K562 (cell line): ENCODE results near the gene DHX38. TPM values are rescaled to one million over a fixed set of nuclear protein-coding genes. Genes with fewer than 3 reads are reported as not detected.

Experiments
- ATAC-seq: fragments of 200-7000 bp; cut with Tn5 transposase; 3 replicates; pipeline ENCODE4 v1.9.1; 2020; ENCODE audit warnings: moderate library complexity
- BruUV-seq: library from RNA; stranded (reverse); fragments of 400-500 nt; replicated peaks from 2 replicates; lab custom pipeline; 2021; lab: Mats Ljungman, UMichigan
- CTCF ChIA-PET: fragments of 300-600 bp; formaldehyde crosslinking; extraction: SDS; loops from one replicate; lab custom pipeline; 2021; ENCODE audit warnings: low intra/inter-chr PET ratio; lab: Yijun Ruan, JAX
- POLR2A ChIA-PET: fragments of 300-600, 350-650 bp; sonication (Branson Sonifier 250); formaldehyde crosslinking; extraction: SDS; loops from one replicate; lab custom pipeline; 2021; ENCODE audit warnings: antibody characterized with exemption, inconsistent platforms; lab: Yijun Ruan, JAX
- DNase-seq, 4 experiments: peaks; one replicate each; pipeline versions ENCODE4 v3.0.0 to v3.0.0-alpha.2; 2011 to 2018; ENCODE audit warnings: low spot score in 3 of 4, mixed read lengths in 3 of 4; ENCODE audit errors: extremely low read depth in 1 of 4
- FAIRE-seq: peaks from 2 replicates; lab custom pipeline; 2011; peaks lifted over from hg19 to GRCh38; lab: Jason Lieb, UNC
- H2AFZ ChIP-seq: 2 replicates; pipeline ENCODE4 v1.6.0; 2011; ENCODE audit warnings: low read depth, low read length, control low read depth, inconsistent platforms
- H3K27ac ChIP-seq: fragments of 200-600 bp; 3 replicates; pipeline ENCODE4 v1.8.0; 2011; ENCODE audit warnings: low read depth, mild to moderate bottlenecking, control low read depth, inconsistent platforms, low read length, moderate library complexity, mixed read lengths; ENCODE audit errors: extremely low read depth
- H3K27me3 ChIP-seq, 2 experiments: fragments of 300-600 bp in 1 of 2; 2 replicates in 1 of 2; 3 replicates in 1 of 2; pipeline versions ENCODE4 v1.6.0 to v1.8.0; 2011; ENCODE audit warnings: inconsistent platforms in 2 of 2, low read length in 2 of 2, mild to moderate bottlenecking in 1 of 2, mixed read lengths in 1 of 2, moderate library complexity in 1 of 2; ENCODE audit not compliant: control insufficient read depth in 2 of 2, insufficient read depth in 2 of 2
- H3K36me3 ChIP-seq: fragments of 300-600 bp; 3 replicates; pipeline ENCODE4 v1.8.0; 2011; ENCODE audit warnings: mild to moderate bottlenecking, low read length, inconsistent platforms; ENCODE audit not compliant: control insufficient read depth, insufficient read depth
- H3K4me1 ChIP-seq, 2 experiments: fragments of 200-600 bp in 1 of 2; replicated peaks in 1 of 2; 2 replicates in 1 of 2; 3 replicates in 1 of 2; pipeline versions ENCODE4 v1.5.1 to v1.8.0; 2011; ENCODE audit warnings: inconsistent platforms in 2 of 2, low read length in 2 of 2, mild to moderate bottlenecking in 1 of 2, mixed read lengths in 1 of 2, moderate library complexity in 1 of 2; ENCODE audit not compliant: control insufficient read depth in 2 of 2, insufficient read depth in 2 of 2
- H3K4me2 ChIP-seq: 2 replicates; pipeline ENCODE4 v1.6.1; 2011; ENCODE audit warnings: low read length, control low read depth, inconsistent platforms, mixed read lengths; ENCODE audit not compliant: insufficient read depth
- H3K4me3 ChIP-seq: fragments of 200-600 bp; sonication (generic), shearing (Covaris generic); 2 replicates; pipeline ENCODE4 v1.5.1; 2016; ENCODE audit warnings: control low read depth, inconsistent platforms
- H3K79me2 ChIP-seq: fragments of 200-600 bp; 3 replicates; pipeline ENCODE4 v1.8.0; 2011; ENCODE audit warnings: low read length, inconsistent platforms; ENCODE audit not compliant: control insufficient read depth, insufficient read depth
- H3K9ac ChIP-seq, 2 experiments: 2 replicates each; pipeline versions ENCODE4 v1.6.0 to v1.6.1; 2011; ENCODE audit warnings: low read depth in 2 of 2, low read length in 2 of 2, control low read depth in 1 of 2, inconsistent platforms in 1 of 2, mild to moderate bottlenecking in 1 of 2, mixed read lengths in 1 of 2; ENCODE audit not compliant: insufficient read depth in 1 of 2
- H3K9me1 ChIP-seq: one replicate; pipeline ENCODE4 v1.6.0; 2011; ENCODE audit warnings: inconsistent platforms, mild to moderate bottlenecking, low read length, moderate library complexity; ENCODE audit not compliant: control insufficient read depth, insufficient read depth
- H3K9me3 ChIP-seq: replicated peaks from 2 replicates; pipeline ENCODE4 v1.5.1; 2011; ENCODE audit warnings: low read depth, low read length, inconsistent platforms; ENCODE audit not compliant: control insufficient read depth, insufficient read depth
- H4K20me1 ChIP-seq: replicated peaks from 2 replicates; pipeline ENCODE4 v1.6.1; 2011; ENCODE audit warnings: low read length, inconsistent platforms, mixed read lengths; ENCODE audit not compliant: control insufficient read depth, insufficient read depth
- CEBPG ChIP-seq, 3 experiments: fragments of 200-800 bp in 1 of 3; sonication (Bioruptor generic) in 1 of 3; sonication (generic) in 1 of 3; formaldehyde crosslinking in 1 of 3; IDR thresholded peaks in 2 of 3; conservative IDR thresholded peaks in 1 of 3; 2 replicates each; pipeline versions ENCODE4 v1.6.1 to v1.8.0; 2016 to 2022; ENCODE audit warnings: missing compliant biosample characterization in 2 of 3, missing genetic modification characterization in 2 of 3, mild to moderate bottlenecking in 1 of 3, missing genetic modification reagents in 1 of 3
- EGR1 ChIP-seq: fragments of 450-650 bp; conservative IDR thresholded peaks from 2 replicates; pipeline ENCODE4 v1.6.1; 2017; ENCODE audit warnings: mild to moderate bottlenecking
- FOXJ2 ChIP-seq: fragments of 200-800 bp; sonication (Bioruptor generic); IDR thresholded peaks from 2 replicates; pipeline ENCODE4 v1.6.1; 2016; ENCODE audit warnings: missing genetic modification characterization, missing compliant biosample characterization
- FOXM1 ChIP-seq, 2 experiments: fragments of 450-650 bp in 1 of 2; sonication (generic) in 1 of 2; formaldehyde crosslinking in 1 of 2; IDR thresholded peaks; 2 replicates each; pipeline versions ENCODE4 v1.6.1 to v1.9.0; 2017 to 2022; ENCODE audit warnings: low read depth in 2 of 2, mild to moderate bottlenecking in 2 of 2, missing genetic modification reagents in 1 of 2, moderate library complexity in 1 of 2
- HLTF ChIP-seq: fragments of 450-650 bp; IDR thresholded peaks from 2 replicates; pipeline ENCODE4 v1.6.1; 2016
- KDM2B ChIP-seq: fragments of 250-450 bp; sonication (Bioruptor Pico); IDR thresholded peaks from 2 replicates; pipeline ENCODE4 v1.8.0; 2021; ENCODE audit warnings: mild to moderate bottlenecking, moderate library complexity
- PCBP1 ChIP-seq: fragments of 200-400 bp; formaldehyde crosslinking; IDR thresholded peaks from 2 replicates; pipeline ENCODE4 v1.6.1; 2018; ENCODE audit warnings: mild to moderate bottlenecking, low read depth, low read length; ENCODE audit not compliant: poor library complexity, severe bottlenecking
- PML ChIP-seq: IDR thresholded peaks from 2 replicates; pipeline ENCODE4 v1.6.1; 2012; ENCODE audit warnings: low read length, inconsistent platforms
- RAD21 ChIP-seq, 2 experiments: fragments of 250-450 bp in 1 of 2; fragments of 450-650 bp in 1 of 2; sonication (Bioruptor Pico) in 1 of 2; formaldehyde crosslinking in 1 of 2; IDR thresholded peaks in 1 of 2; conservative IDR thresholded peaks in 1 of 2; 2 replicates each; pipeline versions ENCODE4 v1.4.0 to v1.8.0; 2020 to 2022; ENCODE audit warnings: mild to moderate bottlenecking in 2 of 2, moderate library complexity in 1 of 2
- SIN3B ChIP-seq: fragments of 450-650 bp; IDR thresholded peaks from 2 replicates; pipeline ENCODE4 v1.6.1; 2017; ENCODE audit warnings: low read depth, mild to moderate bottlenecking, moderate library complexity
- SREBF1 ChIP-seq: fragments of 150-350 bp; IDR thresholded peaks from 2 replicates; pipeline ENCODE4 v1.6.1; 2014; ENCODE audit warnings: antibody characterized with exemption, low read depth, low read length, borderline replicate concordance
- TGIF2 ChIP-seq: sonication (generic); formaldehyde crosslinking; IDR thresholded peaks from 2 replicates; pipeline ENCODE4 v1.8.1; 2022; ENCODE audit warnings: mild to moderate bottlenecking, missing genetic modification reagents, moderate library complexity
- TRIM24 ChIP-seq, 2 experiments: fragments of 450-650 bp; IDR thresholded peaks; 2 replicates each; pipeline ENCODE4 v1.6.1; 2016
- WGBS: fragments of 100-300 bp; shearing (Covaris generic); methylation state at CpG from one replicate; pipeline ENCODE4 v1.1.6; 2016; ENCODE audit warnings: low coverage, mixed read lengths; ENCODE audit not compliant: insufficient coverage; ENCODE audit errors: missing lambda C conversion rate; 5-methylcytosine and 5-hydroxymethylcytosine counted together
- in situ Hi-C: fragments of 300-500 bp; cut with MboI; formaldehyde crosslinking; loops from 4 replicates; pipeline ENCODE4 v1.15.0; 2018; ENCODE audit warnings: inconsistent platforms, mixed read lengths
- intact Hi-C: fragments of 100-400 bp; cut with micrococcal nuclease; formaldehyde crosslinking; loops from 2 replicates; pipeline ENCODE4 v1.14.2; 2022
- polyA plus RNA-seq, 8 experiments: library from polyadenylated mRNA; depleted of rRNA in 4 of 8; stranded (reverse) in 5 of 8; unstranded in 3 of 8; fragments of >200 nt; fragmentation: Nextera tagmentation in 2 of 8; fragmentation: Illumina TruSeq in 1 of 8; extraction: Ambion mirVana in 2 of 8; extraction: Trizol in 1 of 8; gene quantifications; 2 replicates each; pipeline versions ENCODE4 v1.2.1 to v1.2.3, GENCODE V29; 2011 to 2014; ENCODE audit warnings: inconsistent platforms in 1 of 8, missing spikeins in 1 of 8
- total RNA-seq, 7 experiments: library from RNA; depleted of rRNA in 6 of 7; stranded (reverse); fragments of >200 nt in 6 of 7; fragmentation: Illumina TruSeq in 2 of 7; extraction: Trizol in 2 of 7; gene quantifications; 2 replicates each; pipeline versions ENCODE4 v1.2.1 to v1.2.3, GENCODE V29; 2011 to 2021; ENCODE audit warnings: low replicate concordance in 1 of 7

Gene DHX38
- total and polyA plus RNA-seq, 9 of the 15 experiments (the other 6 are each of a cell fraction or from before 2014, with no cell fraction given), result 2.8 to 76.8 (median 40.8) TPM

- ChIA-PET CTCF (no interaction called here), POLR2A (no interaction called here)
- intact Hi-C loops (no loop called here), in situ Hi-C loops (no loop called here)
- DNase-seq, result no peak
- ATAC-seq, result no peak
- Histone ChIP-seq H4K20me1 (no peaks in the 10 kb centered on the region), H3K4me3 (no peak overlapping the region), H3K4me1 (no peaks in the 10 kb centered on the region), H3K27ac (no peak overlapping the region), H2AFZ (no peak overlapping the region), H3K27me3 (peaks cover 0 to 7% of the 10 kb centered on the region in 2 experiments; a peak in 4 of 5 replicates), H3K9me3 (no peaks in the 10 kb centered on the region), H3K9me1 (no peaks in the 10 kb centered on the region), H3K79me2 (no peaks in the 10 kb centered on the region), H3K36me3 (no peaks in the 10 kb centered on the region), H3K9ac (no peak overlapping the region), H3K4me2 (no peak overlapping the region)
- BruUV-seq, result no TSS peak
- TF ChIP-seq SIN3B (no peak), EGR1 (no peak), SREBF1 (no peak), TGIF2 (CRISPR knock-in tag) (no peak), TRIM24 (IDR thresholded peaks at IDR 0.05) (no peak)
- FAIRE-seq, result no peak
- 0% methylated on average over 1 of the region's 1 CpG for WGBS
Observed at GRCh38 chr16:72142476-72142875, 48.8 kb downstream of the DHX38 start.

GRCh38 chr16:72149676-72150464 lies 56.2 kb downstream of the DHX38 start:
- Histone ChIP-seq H3K27ac (no peak overlapping the region), H3K36me3 (no peaks in the 10 kb centered on the region), H3K27me3 (no peaks in the 10 kb centered on the region; a peak in 1 of 5 replicates), H3K4me3 (no peak overlapping the region), H3K79me2 (no peaks in the 10 kb centered on the region), H3K9ac (no peak overlapping the region), H4K20me1 (peaks cover 5% of the 10 kb centered on the region; the same call in 1 of the 2 replicates), H3K9me1 (no peaks in the 10 kb centered on the region), H3K4me2 (no peak overlapping the region), H3K4me1 (no peaks in the 10 kb centered on the region; a peak in 1 of 5 replicates), H2AFZ (no peak overlapping the region), H3K9me3 (no peaks in the 10 kb centered on the region)
- ChIA-PET POLR2A (interaction anchor here (0.6 to 1.6 kb wide), 6 partner anchors 9 to 82 kb away, joined by 3 to 5 read pairs (median 4); no protein-coding TSS in a partner anchor), CTCF (no interaction called here)
- ATAC-seq, result peak; percentile 70
- DNase-seq, result peak in 2 of 4 experiments; percentile 24 to 25
- no TSS peak for BruUV-seq
- no peak for FAIRE-seq
- intact Hi-C loops (loop anchor here (2.0 to 10.0 kb wide), 2 partner anchors 25 to 85 kb away; partner anchors contain the start of gene HPR), in situ Hi-C loops (no loop called here)
- WGBS, result 3% methylated on average over 8 of the region's 8 CpGs
- TF ChIP-seq FOXM1 (IDR thresholded peaks at IDR 0.05; ENCODE audit: low read depth) (no peak), FOXM1 (CRISPR knock-in tag; IDR thresholded peaks at IDR 0.05; ENCODE audit: low read depth) (no peak), PML (no peak), FOXJ2 (tag) (no peak), HLTF (no peak), RAD21 (CRISPR knock-in tag; conservative IDR thresholded peaks at IDR 0.05 in 1 of 2, IDR thresholded peaks at IDR 0.05 in 1 of 2) (peak in 1 of 2 experiments; percentile 59; a peak in 2 of 4 replicates), KDM2B (CRISPR knock-in tag) (no peak), CEBPG (CRISPR knock-in tag; IDR thresholded peaks at IDR 0.05) (no peak), CEBPG (tag; conservative IDR thresholded peaks at IDR 0.05 in 1 of 2, IDR thresholded peaks at IDR 0.05 in 1 of 2) (peak; percentile 33 to 54; a peak in 1 of 4 replicates), PCBP1 (no peak)
